ENCODE results near the gene PIK3C2B.

DNA sequence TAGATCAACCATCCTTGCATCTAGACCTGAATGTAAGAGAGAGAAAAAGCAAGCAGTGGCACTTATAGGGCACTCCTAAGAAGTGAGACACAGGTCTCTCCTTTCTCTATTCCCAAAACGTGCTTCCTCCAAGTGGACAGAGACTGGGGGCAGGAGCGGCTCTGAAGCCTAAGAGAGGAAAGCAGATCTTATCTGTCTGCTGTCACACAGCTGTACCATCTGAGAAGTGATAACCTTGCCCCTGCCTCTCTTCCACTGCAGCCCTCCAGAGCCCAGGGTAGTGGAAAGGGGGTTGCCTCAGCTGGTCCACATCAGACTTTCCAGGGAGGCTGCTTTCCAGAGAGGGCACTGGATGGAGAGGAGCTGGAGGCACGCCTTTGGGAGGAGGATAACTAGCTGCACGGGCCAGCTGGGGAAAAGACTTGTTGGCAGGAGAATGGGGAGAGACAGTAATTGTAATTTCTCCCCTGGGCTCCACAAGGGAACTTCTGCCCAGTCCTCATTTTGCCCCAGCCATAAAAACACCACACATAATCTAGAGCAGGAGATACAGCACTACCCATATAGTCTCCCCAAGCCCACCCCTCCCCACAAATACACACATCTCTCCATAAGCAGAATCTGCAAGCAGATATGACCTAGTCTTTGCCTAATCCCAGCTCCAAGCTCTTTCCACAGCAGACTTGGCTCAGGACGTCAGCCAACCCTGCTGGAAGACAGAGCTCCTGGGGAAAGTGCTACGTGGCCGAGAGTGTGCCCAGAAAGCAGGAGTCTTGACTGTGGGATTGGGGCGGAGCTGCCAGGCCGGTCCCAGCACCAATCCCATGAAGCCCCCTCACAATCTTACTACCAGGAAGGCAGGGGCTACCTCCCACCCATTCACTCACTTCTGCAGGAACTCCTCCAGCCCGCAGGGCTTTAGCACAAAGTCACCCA, 31.2 kb downstream of the PIK3C2B start:
- TF ChIP-seq, protein P1, sequence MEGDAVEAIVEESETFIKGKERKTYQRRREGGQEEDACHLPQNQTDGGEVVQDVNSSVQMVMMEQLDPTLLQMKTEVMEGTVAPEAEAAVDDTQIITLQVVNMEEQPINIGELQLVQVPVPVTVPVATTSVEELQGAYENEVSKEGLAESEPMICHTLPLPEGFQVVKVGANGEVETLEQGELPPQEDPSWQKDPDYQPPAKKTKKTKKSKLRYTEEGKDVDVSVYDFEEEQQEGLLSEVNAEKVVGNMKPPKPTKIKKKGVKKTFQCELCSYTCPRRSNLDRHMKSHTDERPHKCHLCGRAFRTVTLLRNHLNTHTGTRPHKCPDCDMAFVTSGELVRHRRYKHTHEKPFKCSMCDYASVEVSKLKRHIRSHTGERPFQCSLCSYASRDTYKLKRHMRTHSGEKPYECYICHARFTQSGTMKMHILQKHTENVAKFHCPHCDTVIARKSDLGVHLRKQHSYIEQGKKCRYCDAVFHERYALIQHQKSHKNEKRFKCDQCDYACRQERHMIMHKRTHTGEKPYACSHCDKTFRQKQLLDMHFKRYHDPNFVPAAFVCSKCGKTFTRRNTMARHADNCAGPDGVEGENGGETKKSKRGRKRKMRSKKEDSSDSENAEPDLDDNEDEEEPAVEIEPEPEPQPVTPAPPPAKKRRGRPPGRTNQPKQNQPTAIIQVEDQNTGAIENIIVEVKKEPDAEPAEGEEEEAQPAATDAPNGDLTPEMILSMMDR (conservative IDR thresholded peaks at IDR 0.05; ENCODE audit: low read depth, low read length), result no peak
- TF ChIP-seq EZH2 (IDR thresholded peaks at IDR 0.05; ENCODE audit: low read length, unreplicated experiment) (no peak), EZH2phosphoT487 (IDR thresholded peaks at IDR 0.05; ENCODE audit: borderline replicate concordance, low read length) (no peak)

All from PC-3 (cell line).